HG03159 (cell line): ENCODE data around the gene TGFBI.

Source experiments
- ATAC-seq: cut with Tn5 transposase; IDR thresholded peaks from one replicate; pipeline ENCODE4 v1.9.1; 2021; ENCODE audit warnings: mild to moderate bottlenecking, moderate library complexity; ENCODE audit not compliant: unreplicated experiment

The TGFBI gene

DNA sequence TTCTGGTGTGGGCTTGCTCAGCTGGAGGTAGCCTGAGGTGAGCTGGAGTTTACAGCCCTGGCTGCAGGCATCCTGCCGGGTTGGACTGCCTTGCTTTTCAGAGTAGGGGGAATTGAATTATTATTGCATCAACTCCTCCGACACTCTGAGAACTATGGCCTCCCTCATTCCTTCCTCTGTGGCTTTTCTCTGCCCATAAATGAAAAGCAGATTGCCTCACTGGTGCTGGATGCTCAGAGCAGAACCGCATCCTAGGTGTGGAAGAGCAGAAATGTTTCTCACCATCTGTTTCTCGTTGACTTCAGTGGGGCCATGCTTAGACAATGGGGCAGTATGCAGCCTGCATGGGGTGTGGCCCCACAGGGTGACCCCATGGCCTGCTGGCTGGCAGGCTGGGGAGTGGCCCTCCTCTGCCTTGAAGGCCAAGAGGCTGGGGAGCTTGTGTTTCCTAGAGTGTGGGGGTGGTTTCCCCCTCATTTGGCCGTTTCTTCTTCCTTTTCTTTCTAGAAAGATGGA is 27.3 kb upstream of the TGFBI start:
- no peak for ATAC-seq

DNA sequence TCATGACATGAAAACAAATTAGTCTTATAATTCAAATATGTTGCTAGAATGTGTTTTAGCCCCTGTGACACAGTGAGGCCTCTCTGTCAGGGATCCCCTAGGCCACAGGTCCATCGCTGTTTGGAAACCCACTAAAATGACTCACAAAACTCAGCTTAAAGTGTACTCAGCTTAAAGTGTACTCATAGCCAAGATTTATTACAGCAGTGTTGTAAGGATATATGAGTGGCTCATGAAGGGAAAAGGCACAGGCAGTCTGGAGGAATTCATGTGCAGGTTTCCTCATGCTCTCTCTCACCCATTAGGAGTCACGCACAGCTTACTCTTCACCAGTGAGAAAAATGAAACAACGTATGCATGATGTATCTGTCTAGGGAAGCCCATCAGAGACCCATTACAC is 24.4 kb upstream of the TGFBI start:
- ATAC-seq, result no peak

DNA sequence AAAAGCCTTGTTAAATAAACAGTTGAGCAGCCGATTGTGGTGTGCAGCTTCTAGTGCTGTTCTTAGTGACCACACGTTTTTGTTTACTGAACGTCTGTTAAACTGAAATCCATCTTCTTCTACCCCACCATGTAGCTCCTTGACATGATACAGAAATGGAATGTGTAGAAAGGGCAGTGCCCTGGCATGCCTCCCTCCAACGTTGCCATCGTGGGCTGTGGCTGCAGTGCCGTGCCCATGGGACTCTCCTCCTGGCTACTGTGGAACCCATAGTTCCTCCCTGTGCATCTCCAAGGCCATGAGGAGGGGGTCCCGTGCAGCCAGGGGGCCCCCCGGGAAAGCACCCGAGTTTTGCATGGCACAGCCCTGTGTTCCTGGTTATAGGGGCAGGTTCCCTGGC is 23.3 kb upstream of the TGFBI start:
- ATAC-seq, result no peak

DNA sequence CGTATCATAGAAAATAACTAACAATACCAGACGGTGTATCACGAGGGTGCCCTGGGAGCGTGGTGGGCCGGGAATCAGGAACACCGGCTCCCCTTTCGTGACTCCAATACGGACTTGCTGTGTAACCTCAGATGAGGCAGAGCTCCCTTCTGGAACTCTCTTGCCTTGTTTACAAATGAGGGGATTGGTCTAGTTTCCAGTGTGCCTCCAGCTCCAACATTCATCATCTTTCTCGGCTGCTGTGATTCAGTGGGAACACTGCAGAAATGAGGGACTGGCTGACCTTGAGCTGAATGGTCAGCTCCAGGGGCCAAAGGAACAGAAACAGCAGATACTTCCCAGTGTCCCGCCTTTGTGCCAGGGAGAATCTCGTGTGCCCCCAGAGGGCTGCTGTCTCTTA is 22.6 kb upstream of the TGFBI start:
- ATAC-seq, result no peak

DNA sequence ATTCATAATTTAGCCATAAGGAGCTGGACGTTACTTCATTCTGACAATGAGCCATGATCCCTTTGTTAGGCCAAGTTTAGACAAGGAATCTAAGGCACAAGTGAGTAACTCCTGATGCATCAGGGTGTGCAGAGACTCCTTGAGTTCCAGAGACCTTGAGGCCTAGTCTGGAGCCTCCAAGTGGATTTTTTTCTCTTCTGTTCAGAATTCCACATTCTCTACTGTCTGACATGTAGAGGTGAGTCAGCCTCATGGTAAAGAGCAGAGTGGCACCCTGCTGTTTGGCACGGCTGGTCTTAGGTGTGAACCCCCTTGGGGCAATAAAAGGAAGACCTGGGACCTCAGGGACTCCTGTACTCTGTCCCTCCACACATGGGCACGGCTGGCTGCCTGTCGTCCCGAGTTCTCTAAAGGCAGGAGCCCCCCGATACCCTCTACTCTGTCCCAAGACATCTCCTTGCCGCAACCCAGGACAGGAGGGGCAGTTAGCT is 22.0 kb upstream of the TGFBI start:
- ATAC-seq, result no peak

DNA sequence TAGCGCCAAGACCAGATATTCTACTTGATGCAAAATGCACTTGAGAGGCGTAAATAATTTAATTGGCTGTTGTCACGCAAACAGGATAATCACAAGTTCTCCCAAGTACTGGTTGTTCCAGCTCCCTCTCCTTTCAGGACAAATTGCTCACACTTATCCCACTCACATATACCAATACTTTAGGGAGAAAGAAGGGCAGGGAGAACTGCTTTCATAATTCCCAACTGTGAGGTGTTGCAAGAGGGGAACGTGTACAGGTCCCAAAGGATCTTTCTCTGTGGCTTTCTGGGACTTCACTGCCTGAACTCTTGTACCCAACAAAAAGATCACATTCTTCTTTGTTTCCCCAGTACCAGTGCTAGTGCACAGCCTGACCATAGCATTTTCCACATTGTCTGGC is 21.5 kb upstream of the TGFBI start:
- ATAC-seq, result no peak

DNA sequence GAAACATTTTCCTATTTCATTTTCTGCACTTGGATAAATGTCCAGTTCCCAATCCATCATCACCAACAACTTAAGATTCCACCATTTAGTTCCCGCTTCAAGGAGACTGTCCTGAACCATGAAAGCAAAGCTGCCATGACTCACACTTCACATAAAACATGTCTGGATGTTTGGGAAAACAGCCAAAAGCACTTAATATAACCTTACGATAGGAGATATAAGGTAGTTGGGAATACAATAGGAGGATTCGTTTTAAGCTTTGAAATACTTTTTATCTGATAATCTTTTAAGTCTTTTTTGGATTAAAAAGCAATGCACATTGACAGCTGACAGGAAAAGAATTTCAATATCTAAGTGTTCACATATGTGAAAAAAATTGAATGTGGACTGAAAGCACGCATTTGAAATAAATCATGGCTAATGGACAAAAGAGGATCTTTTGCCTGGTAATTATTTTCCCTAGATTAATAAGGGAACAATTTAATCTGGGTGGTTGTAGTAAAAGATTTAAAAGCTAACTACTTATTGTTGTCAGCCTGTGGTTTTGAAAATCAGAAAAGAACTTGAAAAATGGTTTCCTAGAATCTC is 17.3 kb upstream of the TGFBI start:
- ATAC-seq, result no peak

DNA sequence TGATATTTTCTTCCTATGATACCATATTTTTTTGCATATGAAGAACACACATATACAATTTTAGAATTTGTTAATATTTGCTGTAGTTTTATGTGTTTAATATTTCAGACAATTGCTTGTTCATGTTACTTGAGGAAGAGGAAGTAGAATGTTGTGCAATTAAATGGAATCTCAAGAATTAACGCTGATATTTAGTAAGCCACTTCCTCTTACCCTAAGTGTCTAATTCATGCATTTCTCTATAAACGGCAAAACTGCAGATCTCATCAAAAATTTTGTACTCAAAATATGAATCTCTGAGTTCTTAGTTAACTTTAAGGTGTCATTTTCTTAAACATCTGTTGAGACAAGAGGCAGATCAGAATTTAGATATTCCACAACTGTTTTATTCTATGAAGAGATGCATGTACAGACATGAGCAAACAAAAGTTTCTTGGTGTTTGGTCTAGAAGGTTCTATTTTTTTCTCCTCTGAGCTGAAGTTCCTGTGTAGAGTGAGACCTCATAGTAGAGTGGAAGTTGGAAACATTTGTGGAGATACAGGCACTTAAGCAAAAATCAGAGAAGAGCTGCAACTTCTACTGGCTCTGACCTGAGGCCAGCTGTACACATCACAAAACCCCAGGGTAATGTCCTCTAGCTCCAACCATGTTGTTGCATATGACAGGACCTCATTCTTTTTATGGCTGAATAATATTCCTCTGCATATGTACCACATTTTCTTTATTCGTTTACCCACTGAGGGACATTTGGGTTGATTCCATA is 16.6 kb upstream of the TGFBI start:
- ATAC-seq, result no peak

DNA sequence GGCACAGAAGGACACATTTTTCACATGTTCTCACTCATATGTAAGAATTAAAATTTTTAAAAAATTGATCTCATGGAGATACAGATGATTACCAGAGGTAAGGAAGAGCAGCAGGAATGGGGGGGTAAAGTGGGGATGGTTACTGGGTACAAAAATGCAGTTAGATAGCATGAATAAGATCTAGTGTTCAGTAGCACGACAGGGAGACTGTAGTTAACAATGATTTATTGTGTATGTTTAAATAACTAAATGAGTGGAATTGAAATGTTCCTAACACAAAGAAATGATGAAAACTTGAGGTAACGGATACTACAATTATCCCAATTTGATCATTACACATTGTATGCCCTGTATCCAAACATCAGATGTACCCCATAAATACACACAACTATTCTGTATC is 15.2 kb upstream of the TGFBI start:
- ATAC-seq, result no peak

DNA sequence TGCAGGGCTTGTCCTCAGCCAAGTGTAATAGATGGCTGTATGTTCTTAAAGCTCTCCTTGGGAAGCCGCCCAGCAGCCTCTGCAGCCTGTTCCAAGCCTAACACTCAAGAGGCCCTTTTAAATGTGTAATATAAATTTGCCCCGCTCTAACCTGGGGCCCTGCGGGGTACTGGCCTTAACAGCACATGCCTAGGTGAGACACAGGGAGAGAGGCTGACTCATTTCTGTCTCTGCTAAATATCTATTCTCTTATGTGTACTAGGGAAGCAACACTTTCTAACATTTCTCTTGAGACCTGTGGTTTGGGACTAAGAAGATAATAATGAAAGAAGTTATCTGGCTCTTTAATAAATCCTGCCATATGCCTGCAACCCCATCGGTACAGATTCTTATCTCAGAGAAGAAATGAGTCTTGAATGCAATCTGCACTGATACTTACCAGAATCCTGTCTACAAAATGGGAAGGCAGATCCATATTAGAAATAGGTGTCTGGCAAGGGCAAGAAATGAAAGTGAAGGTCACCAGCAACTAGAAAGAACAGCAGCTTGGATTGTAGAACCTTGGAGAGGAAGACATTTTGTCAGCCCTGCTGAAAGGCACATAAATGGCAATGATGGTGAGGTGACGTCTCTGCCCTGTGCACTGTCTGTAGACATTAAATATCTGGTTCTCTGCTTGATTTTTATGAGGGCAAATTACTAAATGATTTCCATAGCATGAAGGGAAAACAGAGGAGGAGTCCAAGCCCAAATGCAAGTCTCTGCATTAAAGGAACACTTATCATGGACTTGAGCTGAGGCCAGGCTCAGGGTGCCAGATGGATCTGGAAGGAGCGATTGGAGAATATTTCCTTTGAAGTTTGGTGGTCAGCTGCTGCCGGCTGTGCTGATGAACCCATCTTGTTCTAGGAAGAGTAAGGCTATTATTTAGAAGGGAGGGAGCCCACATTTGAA is 14.5 kb upstream of the TGFBI start:
- ATAC-seq, result peak; percentile 61

DNA sequence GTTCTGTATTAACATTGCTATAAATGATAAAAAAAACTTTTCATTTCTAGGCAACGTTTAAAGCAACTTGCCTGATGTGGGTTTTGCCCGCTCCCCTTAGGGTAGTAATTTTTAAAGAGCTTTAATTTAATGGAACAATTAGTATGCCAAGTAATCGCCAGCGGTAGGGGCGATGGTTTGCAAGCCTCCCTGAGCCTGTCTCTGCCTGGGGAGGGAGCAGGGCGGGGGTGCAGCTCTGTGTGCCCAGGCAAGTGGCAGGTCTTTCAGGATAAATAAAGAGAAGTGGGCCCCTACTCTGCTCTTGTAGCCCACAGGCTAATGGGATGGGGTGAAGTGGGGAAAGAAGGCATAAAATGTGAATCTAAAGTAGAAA is 13.8 kb upstream of the TGFBI start:
- no peak for ATAC-seq

DNA sequence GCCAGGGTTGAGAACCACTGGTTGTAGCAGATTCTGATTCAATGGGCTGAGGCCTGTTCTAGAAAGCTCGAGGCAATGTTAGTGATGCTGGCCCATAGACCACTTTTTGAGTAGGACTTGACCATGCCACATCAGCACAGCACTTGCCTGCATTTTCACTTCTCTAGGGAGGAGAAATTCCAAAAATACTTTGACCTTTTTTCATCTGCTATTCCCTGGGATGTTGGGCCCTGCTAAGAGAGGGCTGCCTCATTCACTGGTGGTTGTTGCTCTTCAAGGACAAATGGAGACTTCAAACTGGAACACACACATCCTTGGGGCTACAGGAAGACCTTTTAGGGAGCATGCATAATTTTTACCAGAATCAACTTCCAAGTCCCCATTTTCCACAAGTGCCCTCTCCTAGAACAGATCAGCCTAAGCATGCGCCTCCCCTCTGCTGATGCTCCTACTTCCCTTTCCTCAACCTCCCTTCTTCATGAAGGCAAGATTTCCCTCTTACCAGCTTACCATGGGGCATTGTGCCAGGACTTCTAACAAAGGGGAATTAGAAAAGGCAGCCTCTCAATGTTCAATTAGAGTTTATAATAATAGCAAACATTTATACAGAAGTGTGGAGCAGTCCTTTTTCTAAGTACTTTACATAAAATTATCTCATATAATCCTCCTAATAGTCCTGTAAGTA is 12.7 kb upstream of the TGFBI start:
- no peak for ATAC-seq

DNA sequence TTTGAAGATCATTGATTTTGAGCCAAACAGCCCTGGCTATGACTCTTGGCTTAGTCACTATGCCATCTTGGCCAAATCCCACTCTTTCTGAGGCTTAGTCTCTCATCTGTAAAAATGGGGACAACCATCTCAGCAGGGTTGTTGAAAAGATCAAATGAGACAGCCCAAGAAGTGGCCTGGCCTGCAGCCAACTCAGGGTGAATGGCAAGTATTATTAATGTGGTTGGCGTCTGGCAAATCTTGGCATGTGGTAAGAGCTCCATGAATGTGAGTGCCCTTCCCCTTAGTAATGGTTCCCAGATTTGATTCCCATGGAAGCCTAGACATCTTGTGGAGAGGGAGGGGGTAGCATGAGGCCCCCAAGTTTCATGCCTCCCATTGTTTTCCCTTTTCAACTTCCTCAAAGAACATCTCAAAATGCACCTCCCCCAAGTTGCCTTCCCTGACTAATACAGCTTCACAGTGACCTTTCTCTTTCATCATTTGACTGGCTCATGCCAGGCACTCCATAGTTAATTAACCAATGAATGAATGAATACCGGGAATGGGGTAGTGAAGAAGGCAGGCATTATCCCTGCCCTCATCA is 11.8 kb upstream of the TGFBI start:
- ATAC-seq, result no peak

DNA sequence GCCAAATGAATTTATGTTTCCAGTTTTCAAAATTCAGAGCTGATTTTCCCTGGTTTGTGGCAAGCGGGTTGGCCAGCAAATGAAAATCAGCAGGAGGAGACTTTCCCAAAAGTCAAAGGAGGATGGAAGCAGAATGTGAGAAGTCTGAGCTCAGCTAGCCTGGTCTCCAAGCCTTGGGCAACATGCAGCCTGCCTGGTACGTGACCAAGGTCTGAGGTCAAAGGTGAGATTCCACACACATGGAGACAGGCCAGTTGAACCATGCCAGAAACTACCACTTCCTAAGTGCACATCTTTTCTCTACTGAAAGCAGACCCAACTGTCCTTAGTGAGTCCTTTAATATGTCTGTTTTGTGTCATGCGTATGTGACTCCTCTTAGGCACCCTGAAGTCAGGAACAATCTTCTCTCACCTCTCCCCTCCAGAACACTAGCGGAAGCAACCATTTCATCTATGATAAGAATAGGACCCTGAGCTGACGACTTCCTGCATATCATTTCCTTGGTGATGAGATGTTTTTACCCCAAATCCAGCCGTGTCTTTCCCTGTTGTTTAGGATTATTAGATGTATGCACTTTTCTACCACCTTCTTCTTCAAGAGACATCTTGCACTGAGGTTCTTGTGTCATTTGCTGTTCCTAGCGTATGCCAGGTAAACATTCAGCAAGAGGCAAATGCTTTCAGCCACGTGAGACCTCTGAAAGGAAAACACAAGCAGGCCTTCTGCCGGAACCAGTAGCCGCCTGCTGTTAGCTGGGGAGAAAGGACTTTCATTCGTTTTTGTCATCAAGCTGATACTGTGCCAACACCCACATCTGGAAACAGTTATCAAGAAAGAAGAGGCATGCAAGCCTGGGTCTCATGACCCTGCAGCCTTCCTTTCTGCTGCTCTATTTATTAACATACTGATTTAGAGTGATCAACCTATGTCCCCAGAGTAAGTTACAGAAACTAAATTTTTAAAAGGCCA is 9.7 kb upstream of the TGFBI start:
- ATAC-seq, result no peak

DNA sequence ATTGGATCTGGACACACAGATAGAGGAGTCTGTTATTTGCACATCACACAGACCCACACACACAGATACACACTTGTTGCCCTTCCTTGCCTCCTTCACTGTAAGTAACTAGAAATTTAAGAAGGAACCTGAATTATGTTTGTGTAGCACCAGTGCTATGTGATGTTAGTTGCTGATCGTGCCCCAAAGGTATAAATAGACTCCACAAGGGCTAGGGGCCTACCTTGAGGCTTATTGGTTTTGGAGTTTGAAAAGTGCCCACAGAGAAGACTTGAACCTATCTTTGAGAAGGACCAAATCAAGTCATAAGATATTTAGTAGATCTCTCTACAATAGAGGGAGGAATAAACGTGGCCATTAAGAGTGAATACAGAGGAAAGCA is 8.8 kb upstream of the TGFBI start:
- no peak for ATAC-seq

DNA sequence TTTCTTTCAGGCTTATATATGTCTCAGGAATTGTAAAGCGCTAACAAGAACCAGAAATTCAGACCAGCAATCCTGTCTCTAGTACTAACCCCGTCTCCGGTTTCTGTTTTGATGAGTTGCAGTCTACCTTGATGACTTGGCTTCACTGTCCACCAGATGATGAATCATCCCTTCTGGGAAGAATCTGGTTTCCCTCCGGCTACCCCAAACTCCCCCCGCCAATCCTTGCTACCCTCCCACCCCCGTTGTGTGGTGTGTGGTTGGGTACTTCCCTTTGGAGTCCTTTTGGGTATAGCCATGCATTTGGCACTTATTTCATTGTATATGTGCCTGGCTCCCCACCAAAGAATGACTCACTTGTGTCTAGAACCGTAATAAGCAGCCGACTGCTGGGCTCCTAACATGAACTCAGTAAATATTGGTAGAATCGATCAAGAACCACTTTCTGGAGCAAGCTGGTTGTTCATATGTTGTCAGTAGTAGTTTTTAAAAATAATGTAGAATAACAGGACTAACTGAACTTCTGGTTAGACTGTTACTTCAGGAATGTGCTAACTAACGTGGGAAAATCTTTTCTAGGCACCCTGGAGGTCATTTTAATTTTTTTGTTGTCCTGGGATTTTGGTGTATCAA is 8.3 kb upstream of the TGFBI start:
- no peak for ATAC-seq

DNA sequence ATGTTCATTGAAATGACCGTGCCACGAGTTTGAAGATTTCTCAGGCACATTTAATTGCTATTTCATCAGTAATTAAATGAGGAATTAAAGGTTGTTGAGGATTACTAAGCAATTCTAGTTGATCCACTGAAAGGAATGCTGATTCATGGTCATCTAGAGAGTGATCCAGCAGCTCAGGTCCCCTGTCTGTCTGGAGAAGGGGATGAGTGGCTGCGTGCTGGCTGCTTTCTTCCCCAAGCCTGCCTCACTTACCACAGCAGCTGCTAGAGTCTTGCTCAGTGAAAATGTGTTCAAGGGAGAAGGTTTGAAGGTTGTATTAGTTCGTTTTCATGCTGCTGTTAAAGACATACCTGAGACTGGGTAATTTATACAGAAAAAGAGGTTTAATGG is 7.8 kb upstream of the TGFBI start:
- no peak for ATAC-seq

DNA sequence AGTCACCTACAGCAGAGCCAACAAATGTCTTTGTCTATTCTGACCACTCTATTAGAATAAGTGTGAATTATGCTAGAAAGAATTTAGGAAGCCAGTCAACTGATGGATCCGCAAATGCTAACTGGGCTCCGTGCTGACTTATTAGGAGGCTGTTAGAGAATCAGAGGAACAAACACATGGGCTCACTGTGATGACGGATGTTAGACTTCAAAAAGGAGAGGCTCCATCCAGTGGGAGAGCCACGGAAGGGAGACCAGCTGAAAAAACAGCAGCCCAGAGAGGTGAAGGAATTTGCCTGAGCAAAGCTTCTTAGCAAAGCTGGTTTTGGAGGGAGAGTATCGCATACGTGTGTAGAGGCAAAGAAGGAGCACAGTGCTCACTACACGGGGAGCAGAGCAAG is 5.8 kb upstream of the TGFBI start:
- ATAC-seq, result no peak

DNA sequence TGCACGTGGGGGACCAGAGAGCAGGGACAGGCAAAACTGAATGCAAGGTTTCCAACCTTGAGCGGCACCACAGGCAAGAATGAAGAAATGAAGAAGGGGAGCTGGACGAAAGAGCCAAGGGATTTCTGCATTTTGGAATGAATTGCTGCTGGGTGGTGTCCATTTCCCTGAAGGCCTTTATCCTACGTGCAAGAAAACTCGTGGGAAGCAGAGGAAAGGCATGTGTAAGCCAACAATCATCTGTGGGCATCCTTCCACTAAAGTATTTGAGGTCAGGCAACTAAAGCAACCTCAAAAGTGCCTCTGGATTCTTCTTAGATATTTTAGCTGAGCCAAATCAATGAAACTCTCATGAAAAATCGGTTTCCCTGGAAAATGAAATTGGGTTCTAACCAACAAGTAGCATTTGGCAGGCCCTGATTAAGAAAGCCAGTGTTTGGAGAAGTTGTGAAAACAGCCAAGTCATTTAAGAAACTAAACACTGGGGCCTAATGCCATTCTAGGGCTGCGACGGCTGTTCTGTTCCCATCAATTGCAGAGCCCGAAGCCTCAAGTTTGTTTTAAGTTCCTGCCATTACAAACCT is 4.7 kb upstream of the TGFBI start:
- ATAC-seq, result no peak
